ENCODE data around the gene HOXA9. TPM values are rescaled to one million over a fixed set of nuclear protein-coding genes. Genes with fewer than 3 reads are reported as not detected.

HOXA9 gene
- total and polyA plus RNA-seq, 2 of the 8 experiments (the other 6 are each of a cell fraction or from before 2014, with no cell fraction given), result not detected

DNA sequence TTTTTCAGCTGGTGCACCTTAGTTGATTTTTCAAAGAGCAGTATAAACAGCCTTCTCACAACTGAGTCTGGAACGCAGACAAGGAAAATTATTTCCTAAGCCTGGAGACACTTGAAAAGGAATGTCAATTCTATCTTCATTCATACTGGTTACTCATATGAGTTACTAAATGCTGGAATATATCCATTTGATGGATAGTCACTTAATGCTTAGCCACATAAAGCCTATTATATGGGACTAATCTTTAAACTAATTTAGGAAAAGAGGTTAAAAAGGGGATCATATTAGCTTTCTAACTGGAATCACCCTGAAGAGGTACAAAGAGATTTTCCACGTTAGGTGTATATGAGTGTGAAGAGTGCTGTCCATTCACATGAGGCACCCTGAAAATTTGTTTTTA is 33.1 kb downstream of the HOXA9 start (continued):
- TF ChIP-seq, protein P1, sequence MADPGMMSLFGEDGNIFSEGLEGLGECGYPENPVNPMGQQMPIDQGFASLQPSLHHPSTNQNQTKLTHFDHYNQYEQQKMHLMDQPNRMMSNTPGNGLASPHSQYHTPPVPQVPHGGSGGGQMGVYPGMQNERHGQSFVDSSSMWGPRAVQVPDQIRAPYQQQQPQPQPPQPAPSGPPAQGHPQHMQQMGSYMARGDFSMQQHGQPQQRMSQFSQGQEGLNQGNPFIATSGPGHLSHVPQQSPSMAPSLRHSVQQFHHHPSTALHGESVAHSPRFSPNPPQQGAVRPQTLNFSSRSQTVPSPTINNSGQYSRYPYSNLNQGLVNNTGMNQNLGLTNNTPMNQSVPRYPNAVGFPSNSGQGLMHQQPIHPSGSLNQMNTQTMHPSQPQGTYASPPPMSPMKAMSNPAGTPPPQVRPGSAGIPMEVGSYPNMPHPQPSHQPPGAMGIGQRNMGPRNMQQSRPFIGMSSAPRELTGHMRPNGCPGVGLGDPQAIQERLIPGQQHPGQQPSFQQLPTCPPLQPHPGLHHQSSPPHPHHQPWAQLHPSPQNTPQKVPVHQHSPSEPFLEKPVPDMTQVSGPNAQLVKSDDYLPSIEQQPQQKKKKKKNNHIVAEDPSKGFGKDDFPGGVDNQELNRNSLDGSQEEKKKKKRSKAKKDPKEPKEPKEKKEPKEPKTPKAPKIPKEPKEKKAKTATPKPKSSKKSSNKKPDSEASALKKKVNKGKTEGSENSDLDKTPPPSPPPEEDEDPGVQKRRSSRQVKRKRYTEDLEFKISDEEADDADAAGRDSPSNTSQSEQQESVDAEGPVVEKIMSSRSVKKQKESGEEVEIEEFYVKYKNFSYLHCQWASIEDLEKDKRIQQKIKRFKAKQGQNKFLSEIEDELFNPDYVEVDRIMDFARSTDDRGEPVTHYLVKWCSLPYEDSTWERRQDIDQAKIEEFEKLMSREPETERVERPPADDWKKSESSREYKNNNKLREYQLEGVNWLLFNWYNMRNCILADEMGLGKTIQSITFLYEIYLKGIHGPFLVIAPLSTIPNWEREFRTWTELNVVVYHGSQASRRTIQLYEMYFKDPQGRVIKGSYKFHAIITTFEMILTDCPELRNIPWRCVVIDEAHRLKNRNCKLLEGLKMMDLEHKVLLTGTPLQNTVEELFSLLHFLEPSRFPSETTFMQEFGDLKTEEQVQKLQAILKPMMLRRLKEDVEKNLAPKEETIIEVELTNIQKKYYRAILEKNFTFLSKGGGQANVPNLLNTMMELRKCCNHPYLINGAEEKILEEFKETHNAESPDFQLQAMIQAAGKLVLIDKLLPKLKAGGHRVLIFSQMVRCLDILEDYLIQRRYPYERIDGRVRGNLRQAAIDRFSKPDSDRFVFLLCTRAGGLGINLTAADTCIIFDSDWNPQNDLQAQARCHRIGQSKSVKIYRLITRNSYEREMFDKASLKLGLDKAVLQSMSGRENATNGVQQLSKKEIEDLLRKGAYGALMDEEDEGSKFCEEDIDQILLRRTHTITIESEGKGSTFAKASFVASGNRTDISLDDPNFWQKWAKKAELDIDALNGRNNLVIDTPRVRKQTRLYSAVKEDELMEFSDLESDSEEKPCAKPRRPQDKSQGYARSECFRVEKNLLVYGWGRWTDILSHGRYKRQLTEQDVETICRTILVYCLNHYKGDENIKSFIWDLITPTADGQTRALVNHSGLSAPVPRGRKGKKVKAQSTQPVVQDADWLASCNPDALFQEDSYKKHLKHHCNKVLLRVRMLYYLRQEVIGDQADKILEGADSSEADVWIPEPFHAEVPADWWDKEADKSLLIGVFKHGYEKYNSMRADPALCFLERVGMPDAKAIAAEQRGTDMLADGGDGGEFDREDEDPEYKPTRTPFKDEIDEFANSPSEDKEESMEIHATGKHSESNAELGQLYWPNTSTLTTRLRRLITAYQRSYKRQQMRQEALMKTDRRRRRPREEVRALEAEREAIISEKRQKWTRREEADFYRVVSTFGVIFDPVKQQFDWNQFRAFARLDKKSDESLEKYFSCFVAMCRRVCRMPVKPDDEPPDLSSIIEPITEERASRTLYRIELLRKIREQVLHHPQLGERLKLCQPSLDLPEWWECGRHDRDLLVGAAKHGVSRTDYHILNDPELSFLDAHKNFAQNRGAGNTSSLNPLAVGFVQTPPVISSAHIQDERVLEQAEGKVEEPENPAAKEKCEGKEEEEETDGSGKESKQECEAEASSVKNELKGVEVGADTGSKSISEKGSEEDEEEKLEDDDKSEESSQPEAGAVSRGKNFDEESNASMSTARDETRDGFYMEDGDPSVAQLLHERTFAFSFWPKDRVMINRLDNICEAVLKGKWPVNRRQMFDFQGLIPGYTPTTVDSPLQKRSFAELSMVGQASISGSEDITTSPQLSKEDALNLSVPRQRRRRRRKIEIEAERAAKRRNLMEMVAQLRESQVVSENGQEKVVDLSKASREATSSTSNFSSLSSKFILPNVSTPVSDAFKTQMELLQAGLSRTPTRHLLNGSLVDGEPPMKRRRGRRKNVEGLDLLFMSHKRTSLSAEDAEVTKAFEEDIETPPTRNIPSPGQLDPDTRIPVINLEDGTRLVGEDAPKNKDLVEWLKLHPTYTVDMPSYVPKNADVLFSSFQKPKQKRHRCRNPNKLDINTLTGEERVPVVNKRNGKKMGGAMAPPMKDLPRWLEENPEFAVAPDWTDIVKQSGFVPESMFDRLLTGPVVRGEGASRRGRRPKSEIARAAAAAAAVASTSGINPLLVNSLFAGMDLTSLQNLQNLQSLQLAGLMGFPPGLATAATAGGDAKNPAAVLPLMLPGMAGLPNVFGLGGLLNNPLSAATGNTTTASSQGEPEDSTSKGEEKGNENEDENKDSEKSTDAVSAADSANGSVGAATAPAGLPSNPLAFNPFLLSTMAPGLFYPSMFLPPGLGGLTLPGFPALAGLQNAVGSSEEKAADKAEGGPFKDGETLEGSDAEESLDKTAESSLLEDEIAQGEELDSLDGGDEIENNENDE (IDR thresholded peaks at IDR 0.05; ENCODE audit: insufficient replicate concordance, low read length), result no peak
- TF ChIP-seq POU5F1 (IDR thresholded peaks at IDR 0.05; ENCODE audit: low read depth, low read length), result no peak

All from H1 (cell line).